Renal pelvis (tissue), 12 donors: ENCODE data around the gene HTR3B. TPM values are rescaled to one million over a fixed set of nuclear protein-coding genes. Genes with fewer than 3 reads are reported as not detected.
"Not testable (repeated sequence)": the region's sequence is repeated elsewhere in the genome, so short reads cannot be mapped to it uniquely, and the experiment has no call there.

Experiments used
- DNase-seq: peaks from one replicate; pipeline ENCODE4 v3.0.0-alpha.2; 2013
- long read RNA-seq, 16 experiments: transcript quantifications; one replicate each; lab custom pipeline, GENCODE V29; 2026
- polyA plus RNA-seq, 3 donors: library from polyadenylated mRNA; unstranded; fragments of 120-200 nt; gene quantifications; one replicate each; pipeline ENCODE4 v1.2.1, GENCODE V29; 2013; ENCODE audit not compliant: insufficient read length in 3 of 3

Gene HTR3B
- polyA plus RNA-seq, result under 1 TPM; 0.06 to 0.25 (median 0.19) TPM
- long read RNA-seq, donor 1, result 0 reads
- long read RNA-seq, donor 2, result 0 reads
- long read RNA-seq, donor 3, result 0 reads
- long read RNA-seq, donor 4, result 0 reads
- long read RNA-seq, donor 5, result 0 reads
- long read RNA-seq, donor 6, result 0 reads
- long read RNA-seq, donor 7, result 0 reads
- long read RNA-seq, donor 8, result 0 reads
- long read RNA-seq, donor 9, result 0 reads
- long read RNA-seq, donor 10, result 0 reads
- long read RNA-seq, donor 11, result 0 reads
- long read RNA-seq, donor 12, result 0 reads
- long read RNA-seq, donor 13, result 0 reads
- long read RNA-seq, donor 14, result 0 reads
- long read RNA-seq, donor 15, result 0 reads
- long read RNA-seq, donor 16, result 0 reads

- no peak for DNase-seq
These were observed at the start of gene HTR3B for GRCh38 chr11:113904379-113905101. Gene HTR3B (plus strand): TSS chr11:113904796. CDS start chr11:113904934, 138 bp downstream.

GRCh38 chr11:113855803-113856202 lies 48.8 kb upstream of the HTR3B start:
- DNase-seq, result no peak

GRCh38 chr11:113856966-113857759 lies 47.4 kb upstream of the HTR3B start:
- no peak for DNase-seq

GRCh38 chr11:113859665-113860064 lies 44.9 kb upstream of the HTR3B start:
- DNase-seq, result no peak

- no peak for DNase-seq
These were observed 42.2 kb upstream of the HTR3B start for GRCh38 chr11:113862435-113862834.

- no peak for DNase-seq
These were observed 40.2 kb upstream of the HTR3B start for GRCh38 chr11:113864410-113864809.

GRCh38 chr11:113865873-113866272 lies 38.7 kb upstream of the HTR3B start:
- no peak for DNase-seq

GRCh38 chr11:113867843-113868503 lies 36.6 kb upstream of the HTR3B start:
- DNase-seq, result no peak

- DNase-seq, result no peak
These were observed 33.3 kb upstream of the HTR3B start for GRCh38 chr11:113871336-113871735.

GRCh38 chr11:113873236-113873626 lies 31.4 kb upstream of the HTR3B start:
- DNase-seq, result no peak

GRCh38 chr11:113874096-113874495 lies 30.5 kb upstream of the HTR3B start:
- DNase-seq, result no peak

- no peak for DNase-seq
These were observed 29.9 kb upstream of the HTR3B start for GRCh38 chr11:113874581-113875233.

GRCh38 chr11:113875234-113876073 lies 29.1 kb upstream of the HTR3B start, which contains the start of gene USP28:
Gene USP28 (minus strand): TSS chr11:113875572. CDS start chr11:113875501, 71 bp downstream.
- DNase-seq, result peak; percentile 96

- DNase-seq, result no peak
These were observed 28.4 kb upstream of the HTR3B start for GRCh38 chr11:113876074-113876797.

- DNase-seq, result no peak
These were observed 27.6 kb upstream of the HTR3B start for GRCh38 chr11:113876798-113877669.

GRCh38 chr11:113877670-113878055 lies 26.9 kb upstream of the HTR3B start:
- DNase-seq, result no peak

- not testable (repeated sequence) for DNase-seq
These were observed 25.1 kb upstream of the HTR3B start for GRCh38 chr11:113879446-113879845.

- DNase-seq, result no peak
These were observed 23.6 kb upstream of the HTR3B start for GRCh38 chr11:113880971-113881370.

- no peak for DNase-seq
These were observed 22.7 kb upstream of the HTR3B start for GRCh38 chr11:113881856-113882255.
